OCI-LY1 (cell line): ENCODE data around the gene SSH3.

Experiments
- CTCF ChIP-seq: fragments of 200-600 bp; sonication (generic), shearing (Covaris generic); IDR thresholded peaks from 2 replicates; pipeline ENCODE4 v1.5.1; 2017; ENCODE audit warnings: mild to moderate bottlenecking, antibody characterized with exemption, low read length, moderate library complexity, mixed read lengths
- EZH2 ChIP-seq: fragments of 200-600 bp; sonication (generic), shearing (Covaris generic); IDR thresholded peaks from 2 replicates; pipeline ENCODE4 v1.8.0; 2017; ENCODE audit warnings: borderline replicate concordance, mixed run types, mild to moderate bottlenecking, antibody characterized with exemption, low read length, moderate library complexity, mixed read lengths

- no peak for TF ChIP-seq CTCF
- TF ChIP-seq EZH2 = no peak
Measured at GRCh38 chr11:67289226-67289650, 14.1 kb upstream of the SSH3 start, which contains the start of gene ANKRD13D.
